Neuronal stem cell (in vitro differentiated cells): ENCODE data around the gene OR5A1.
"Not testable (repeated sequence)": the region's sequence is repeated elsewhere in the genome, so short reads cannot be mapped to it uniquely, and the experiment has no call there.

ENCODE experiments used
- DNase-seq: peaks from one replicate; pipeline ENCODE4 v3.0.0-alpha.2; 2013; ENCODE audit warnings: low spot score
- H2AFZ ChIP-seq: one replicate; pipeline ENCODE4 v1.6.1; 2013; ENCODE audit warnings: mild to moderate bottlenecking, low read length, inconsistent platforms
- H2AK5ac ChIP-seq: 2 replicates; pipeline ENCODE4 v1.6.1; 2013; ENCODE audit warnings: low read depth, mild to moderate bottlenecking, inconsistent platforms, low read length, moderate library complexity, mixed read lengths
- H2BK120ac ChIP-seq: 2 replicates; pipeline ENCODE4 v1.6.1; 2013; ENCODE audit warnings: low read depth, mild to moderate bottlenecking, inconsistent platforms, low read length, moderate library complexity, mixed read lengths
- H2BK12ac ChIP-seq: one replicate; pipeline ENCODE4 v1.6.1; 2013; ENCODE audit warnings: low read length, inconsistent platforms
- H2BK15ac ChIP-seq: 2 replicates; pipeline ENCODE4 v1.6.1; 2013; ENCODE audit warnings: mild to moderate bottlenecking, low read length, inconsistent platforms, mixed read lengths
- H2BK5ac ChIP-seq: one replicate; pipeline ENCODE4 v1.6.1; 2013; ENCODE audit warnings: inconsistent platforms, mild to moderate bottlenecking, low read length, moderate library complexity
- H3K14ac ChIP-seq: one replicate; pipeline ENCODE4 v1.6.1; 2013; ENCODE audit warnings: low read length, inconsistent platforms
- H3K18ac ChIP-seq: 2 replicates; pipeline ENCODE4 v1.6.1; 2013; ENCODE audit warnings: low read length, inconsistent platforms
- H3K23ac ChIP-seq: 2 replicates; pipeline ENCODE4 v1.6.1; 2013; ENCODE audit warnings: low read depth, mild to moderate bottlenecking, mixed read lengths, low read length, inconsistent platforms; ENCODE audit not compliant: poor library complexity
- H3K27ac ChIP-seq: replicated peaks from 3 replicates; pipeline ENCODE4 v1.5.1; 2013; ENCODE audit warnings: low read length, inconsistent platforms
- H3K27me3 ChIP-seq, 3 experiments: 2 replicates each; pipeline ENCODE4 v1.6.1; 2013; ENCODE audit warnings: low read length in 3 of 3, mild to moderate bottlenecking in 2 of 3, inconsistent platforms in 1 of 3, low read depth in 1 of 3, mixed read lengths in 1 of 3, moderate library complexity in 1 of 3; ENCODE audit not compliant: control insufficient read depth in 3 of 3, insufficient read depth in 3 of 3
- H3K36me3 ChIP-seq, 2 donors: replicated peaks in 1 of 2; 2 replicates each; pipeline ENCODE4 v1.6.1; 2013; ENCODE audit warnings: low read length in 2 of 2; ENCODE audit not compliant: control insufficient read depth in 2 of 2, insufficient read depth in 2 of 2
- H3K4ac ChIP-seq: 2 replicates; pipeline ENCODE4 v1.6.1; 2013; ENCODE audit warnings: inconsistent platforms, mild to moderate bottlenecking, low read length, moderate library complexity
- H3K4me1 ChIP-seq, 2 donors: 1 replicate in 1 of 2; 2 replicates in 1 of 2; pipeline ENCODE4 v1.6.1; 2013; ENCODE audit warnings: low read length in 2 of 2, low read depth in 1 of 2; ENCODE audit not compliant: control insufficient read depth in 2 of 2, insufficient read depth in 1 of 2
- H3K4me2 ChIP-seq: one replicate; pipeline ENCODE4 v1.6.1; 2013; ENCODE audit warnings: mild to moderate bottlenecking, low read length, inconsistent platforms; ENCODE audit not compliant: insufficient read depth, poor library complexity, severe bottlenecking
- H3K4me3 ChIP-seq, 2 donors: 2 replicates each; pipeline ENCODE4 v1.5.1; 2013; ENCODE audit warnings: low read length in 2 of 2, mild to moderate bottlenecking in 2 of 2, inconsistent platforms in 1 of 2, moderate library complexity in 1 of 2
- H3K79me1 ChIP-seq: one replicate; pipeline ENCODE4 v1.6.1; 2013; ENCODE audit warnings: low read depth, mild to moderate bottlenecking, inconsistent platforms, low read length, moderate library complexity
- H3K9ac ChIP-seq: one replicate; pipeline ENCODE4 v1.6.1; 2013; ENCODE audit warnings: mild to moderate bottlenecking, low read depth, low read length, inconsistent platforms; ENCODE audit not compliant: poor library complexity
- H3K9me3 ChIP-seq, 2 donors: replicated peaks in 1 of 2; 2 replicates each; pipeline versions ENCODE3 to v1.6.1; 2013; ENCODE audit warnings: low read length in 2 of 2, mild to moderate bottlenecking in 2 of 2, inconsistent platforms in 1 of 2, low read depth in 1 of 2, mixed read lengths in 1 of 2, moderate library complexity in 1 of 2; ENCODE audit not compliant: control insufficient read depth in 2 of 2, insufficient read depth in 1 of 2
- H4K8ac ChIP-seq: one replicate; pipeline ENCODE4 v1.6.1; 2013; ENCODE audit warnings: low read depth, mild to moderate bottlenecking, inconsistent platforms, low read length, moderate library complexity
- H4K91ac ChIP-seq: one replicate; pipeline ENCODE4 v1.6.1; 2013; ENCODE audit warnings: low read length, low read depth, mild to moderate bottlenecking, inconsistent platforms; ENCODE audit not compliant: poor library complexity
- WGBS, 2 donors: extraction: QIAGEN DNeasy Blood & Tissue Kit; methylation state at CpG; one replicate each; pipeline ENCODE4 v1.1.7; 2013; ENCODE audit warnings: missing lambda C conversion rate in 2 of 2, mixed read lengths in 1 of 2; ENCODE audit not compliant: insufficient read length in 2 of 2, insufficient replicate concordance in 1 of 2; ENCODE audit errors: extremely low coverage in 2 of 2; 5-methylcytosine and 5-hydroxymethylcytosine counted together

OR5A1 gene

DNA sequence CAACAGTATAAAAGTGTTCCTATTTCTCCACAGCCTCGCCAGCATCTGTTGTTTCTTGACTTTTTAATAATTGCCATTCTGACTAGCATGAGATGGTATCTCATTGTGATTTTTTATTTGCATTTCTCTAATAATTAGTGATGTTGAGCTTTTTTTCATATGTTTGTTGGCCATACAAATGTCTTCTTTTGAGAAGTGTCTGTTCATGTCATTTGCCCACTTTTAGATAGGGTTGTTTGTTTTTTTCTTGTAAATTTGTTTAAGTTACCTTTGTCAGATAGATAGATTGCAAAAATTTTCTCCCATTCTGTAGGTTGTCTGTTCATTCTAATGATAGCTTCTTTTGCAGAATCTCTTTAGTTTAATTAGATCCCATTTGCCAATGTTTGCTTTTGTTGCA is 9.4 kb downstream of the OR5A1 start:
- WGBS, 2 donors = no CpG with 5 or more reads among the region's 1 CpG

DNA sequence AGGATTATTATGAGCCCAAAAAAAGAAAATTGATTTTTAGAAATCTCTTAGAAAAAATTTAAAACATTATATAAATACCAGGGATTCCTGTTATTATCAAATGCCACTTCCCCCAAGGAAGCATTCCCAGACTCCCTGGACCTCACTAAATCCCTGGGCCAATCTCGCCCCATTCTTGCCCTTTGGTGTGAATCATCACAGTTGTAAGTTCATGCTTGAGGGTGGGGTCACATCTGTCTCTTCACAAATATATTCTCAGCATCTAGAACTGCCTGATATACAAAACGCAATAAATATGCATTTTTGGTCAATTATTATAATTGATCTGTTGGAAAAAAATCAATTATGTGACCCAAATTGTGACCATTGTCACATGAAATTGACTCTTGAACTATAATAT is 12.2 kb downstream of the OR5A1 start:
- no peak overlapping the region for H3K27ac ChIP-seq
- H3K23ac ChIP-seq = no peak overlapping the region
- no peak overlapping the region for H2BK12ac ChIP-seq
- H4K8ac ChIP-seq = no peak overlapping the region
- peaks cover 0 to 4% of the 10 kb centered on the region in 2 donors for H3K9me3 ChIP-seq
- H2AK5ac ChIP-seq = no peak overlapping the region
- H2BK5ac ChIP-seq = no peak overlapping the region
- DNase-seq = no peak
- no peak overlapping the region for H2BK15ac ChIP-seq
- WGBS, 2 donors = no CpG with 5 or more reads among the region's 2 CpGs
- no peak overlapping the region for H3K9ac ChIP-seq
- no peak overlapping the region for H3K4ac ChIP-seq
- H3K79me1 ChIP-seq = no peaks in the 10 kb centered on the region
- H3K27me3 ChIP-seq = peaks cover 0 to under 1% (median 0%) of the 10 kb centered on the region in 3 experiments
- H2BK120ac ChIP-seq = no peak overlapping the region
- H2AFZ ChIP-seq = no peak overlapping the region
- no peak overlapping the region for H4K91ac ChIP-seq
- H3K18ac ChIP-seq = no peak overlapping the region
- no peak overlapping the region for H3K4me2 ChIP-seq
- no peaks in the 10 kb centered on the region for H3K4me1 ChIP-seq
- H3K36me3 ChIP-seq = no peaks in the 10 kb centered on the region
- H3K4me3 ChIP-seq = no peak overlapping the region
- H3K14ac ChIP-seq = no peak overlapping the region

More for the DNA sequence above, 9.4 kb downstream of the OR5A1 start:
- not testable (repeated sequence) for H2BK15ac ChIP-seq, H3K4me3 ChIP-seq, H3K9me3 ChIP-seq, H4K8ac ChIP-seq, H2AFZ ChIP-seq, H4K91ac ChIP-seq, H3K4me2 ChIP-seq, H3K18ac ChIP-seq, H2BK120ac ChIP-seq, DNase-seq, H3K27me3 ChIP-seq, H3K79me1 ChIP-seq, H3K14ac ChIP-seq, H3K23ac ChIP-seq, H3K9ac ChIP-seq, H2BK12ac ChIP-seq, H3K27ac ChIP-seq, H2BK5ac ChIP-seq, H2AK5ac ChIP-seq, H3K36me3 ChIP-seq, H3K4ac ChIP-seq, H3K4me1 ChIP-seq

DNA sequence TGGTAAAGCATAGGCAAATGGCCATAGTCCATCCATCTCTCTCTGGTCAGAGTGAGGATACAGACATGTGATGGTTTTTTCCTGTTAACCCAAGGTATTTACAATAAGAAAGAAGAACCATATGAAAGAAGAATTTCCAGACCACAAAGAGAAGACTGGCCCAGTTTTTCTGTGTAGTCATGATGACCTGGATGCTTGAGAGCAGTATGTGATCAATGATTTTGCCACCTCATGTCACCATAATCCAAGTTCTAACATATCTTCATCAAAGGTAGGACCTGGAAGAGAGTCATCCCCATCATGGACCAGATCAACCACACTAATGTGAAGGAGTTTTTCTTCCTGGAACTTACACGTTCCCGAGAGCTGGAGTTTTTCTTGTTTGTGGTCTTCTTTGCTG is 20.4 kb downstream of the OR5A1 start, which contains the start of gene OR4D6:
TSS of gene OR4D6 (plus strand) at position 301 of the 400 bp plus-strand sequence. CDS start at position 301, 0 bp downstream.
- no peaks in the 10 kb centered on the region for H3K79me1 ChIP-seq
- H2AK5ac ChIP-seq = no peak within 1 kb of the TSS
- no peak within 1 kb of the TSS for H2BK5ac ChIP-seq
- H3K9me3 ChIP-seq = no peaks in the 10 kb centered on the region
- H2BK120ac ChIP-seq = no peak within 1 kb of the TSS
- peaks cover 0 to 13% (median 0%) of the 10 kb centered on the region in 3 experiments for H3K27me3 ChIP-seq
- H3K27ac ChIP-seq = no peak within 1 kb of the TSS
- no peak within 1 kb of the TSS for H3K9ac ChIP-seq
- H4K91ac ChIP-seq = no peak within 1 kb of the TSS
- H3K4me3 ChIP-seq = no peak within 1 kb of the TSS
- H3K4me2 ChIP-seq = no peak within 1 kb of the TSS
- DNase-seq = no peak
- no peak within 1 kb of the TSS for H2BK15ac ChIP-seq
- no peak within 1 kb of the TSS for H3K23ac ChIP-seq
- H3K4me1 ChIP-seq = no peaks in the 10 kb centered on the region
- H3K36me3 ChIP-seq = no peaks in the 10 kb centered on the region
- H3K18ac ChIP-seq = no peak within 1 kb of the TSS
- no CpG with 5 or more reads among the region's 2 CpGs for WGBS, 2 donors
- H4K8ac ChIP-seq = no peak within 1 kb of the TSS
- H3K4ac ChIP-seq = no peak within 1 kb of the TSS
- H2AFZ ChIP-seq = no peak within 1 kb of the TSS
- H2BK12ac ChIP-seq = no peak within 1 kb of the TSS
- H3K14ac ChIP-seq = no peak within 1 kb of the TSS

- Histone ChIP-seq H3K4me2 (no peak overlapping the region), H3K18ac (no peak overlapping the region), H2BK120ac (no peak overlapping the region), H3K9me3 (no peaks in the 10 kb centered on the region), H3K27ac (no peak overlapping the region), H3K4ac (no peak overlapping the region), H3K23ac (no peak overlapping the region), H2BK12ac (no peak overlapping the region), H4K8ac (no peak overlapping the region), H3K4me1 (peaks cover 0 to 2% of the 10 kb centered on the region in 2 donors), H2AFZ (no peak overlapping the region), H3K36me3 (no peaks in the 10 kb centered on the region), H2BK5ac (no peak overlapping the region), H3K79me1 (no peaks in the 10 kb centered on the region), H2BK15ac (no peak overlapping the region), H3K14ac (no peak overlapping the region), H3K4me3 (no peak overlapping the region), H2AK5ac (no peak overlapping the region), H4K91ac (no peak overlapping the region), H3K27me3 (peaks cover 0 to 13% (median 0%) of the 10 kb centered on the region in 3 experiments), H3K9ac (no peak overlapping the region)
- no CpG with 5 or more reads among the region's 3 CpGs for whole genome bisulfite sequencing, 2 donors
- DNase-seq = no peak
Observed at GRCh38 chr11:59459916-59460315, 23.6 kb downstream of the OR5A1 start.
